COLO668 (cell line): Measurements from ENCODE around the gene BBS7.

Source experiments
- DNase-seq: peaks from one replicate; lab custom pipeline; 2025; ENCODE audit not compliant: unreplicated experiment; lab: John Stamatoyannopoulos, UW

Gene BBS7

DNA sequence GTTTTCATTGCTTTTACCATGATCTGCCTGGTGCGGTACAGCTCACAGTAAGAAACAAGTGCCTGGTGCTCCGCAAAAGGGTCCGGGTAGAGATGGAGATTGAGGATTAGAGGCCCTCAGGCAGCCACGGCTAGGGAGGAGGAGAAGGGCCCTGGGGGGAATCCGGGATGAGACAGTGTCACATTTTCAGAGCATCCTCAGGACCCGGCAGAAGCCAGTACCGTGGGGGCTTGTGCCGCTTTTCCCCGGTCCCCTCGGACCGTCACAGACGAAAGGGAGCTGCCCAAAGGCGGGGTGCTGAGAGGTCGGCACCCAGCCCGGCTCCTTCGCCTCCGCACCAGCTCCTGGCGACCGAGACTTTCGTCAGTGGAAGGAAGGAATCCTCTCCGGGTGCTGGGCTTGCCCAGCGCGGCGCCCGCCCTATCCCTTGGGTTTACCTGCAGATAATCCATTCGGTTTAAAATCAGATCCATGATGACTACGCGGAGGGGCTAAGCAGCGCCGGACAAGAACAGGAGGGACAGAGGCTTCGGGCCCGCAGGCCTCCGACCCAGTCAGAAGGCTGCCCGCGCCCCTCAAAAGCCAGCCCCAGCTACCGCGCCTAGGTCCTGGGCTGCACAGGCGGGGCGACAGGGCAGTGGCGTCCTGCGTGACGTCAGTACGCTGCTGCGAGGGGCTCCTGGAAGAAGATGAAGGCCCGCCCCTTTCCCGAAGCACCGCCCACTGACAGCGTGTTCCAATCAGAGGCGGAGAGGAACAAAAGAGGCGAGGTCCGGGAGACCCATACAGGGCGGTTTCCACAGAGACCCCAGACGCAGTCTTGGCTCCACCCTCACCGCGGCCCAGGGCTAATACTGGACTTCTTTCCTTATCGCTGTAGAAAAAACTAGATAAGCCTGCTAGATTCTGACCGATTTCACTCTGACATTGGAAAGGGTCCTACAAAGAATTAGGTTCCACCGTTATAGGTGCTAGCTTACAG is at the start of gene BBS7:
TSS of gene BBS7 (minus strand) at position 634 of the 982 bp plus-strand sequence. CDS start at position 473, 161 bp downstream.
- DNase-seq = peak; percentile 96

- DNase-seq = no peak
Measured at GRCh38 chr4:121913667-121914066, 43.4 kb upstream of the BBS7 start.

GRCh38 chr4:121908346-121908745 is 38.1 kb upstream of the BBS7 start:
- no peak for DNase-seq

- peak; percentile 29 for DNase-seq
Measured at GRCh38 chr4:121900132-121900983, 30.1 kb upstream of the BBS7 start.

DNA sequence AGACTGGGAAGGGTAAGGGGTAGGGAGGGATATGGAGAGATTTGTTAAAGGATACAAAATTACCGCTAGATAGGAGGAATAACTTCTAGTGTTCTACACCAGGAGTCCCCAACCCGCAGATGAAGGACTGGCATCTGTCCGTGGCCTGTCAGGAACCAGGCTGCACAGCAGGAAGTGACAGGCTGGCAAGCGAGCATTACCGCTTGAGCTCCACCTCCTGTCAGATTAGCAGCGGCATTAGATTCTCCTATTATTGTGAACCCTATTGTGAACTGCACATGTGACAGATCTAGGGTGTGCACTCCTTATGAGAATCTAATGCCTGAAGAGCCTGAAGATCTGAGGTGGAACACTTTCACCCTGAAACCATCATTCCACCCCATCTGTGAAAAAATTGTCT is 27.9 kb upstream of the BBS7 start:
- DNase-seq = peak; percentile 3

DNA sequence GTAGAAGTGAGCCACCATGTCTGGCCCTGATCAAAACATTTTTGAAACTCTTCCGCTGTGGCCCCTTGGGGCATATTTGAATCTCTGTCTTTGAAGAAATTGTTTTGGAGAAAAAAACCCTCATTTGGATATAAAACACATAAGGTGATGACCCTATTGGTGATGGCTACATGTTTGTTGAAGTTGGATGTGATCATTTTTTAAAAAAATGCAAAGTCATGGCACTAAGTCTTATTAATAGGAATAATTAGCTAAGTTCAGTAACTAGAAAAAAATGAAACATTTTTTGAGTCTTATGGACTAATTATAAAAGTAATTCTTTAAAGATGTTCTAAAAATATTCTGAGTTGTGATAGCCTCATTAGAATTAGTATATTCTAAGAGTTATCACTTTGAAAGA is 17.9 kb upstream of the BBS7 start:
- DNase-seq = no peak

GRCh38 chr4:121885115-121885514 is 14.8 kb upstream of the BBS7 start:
- no peak for DNase-seq

DNA sequence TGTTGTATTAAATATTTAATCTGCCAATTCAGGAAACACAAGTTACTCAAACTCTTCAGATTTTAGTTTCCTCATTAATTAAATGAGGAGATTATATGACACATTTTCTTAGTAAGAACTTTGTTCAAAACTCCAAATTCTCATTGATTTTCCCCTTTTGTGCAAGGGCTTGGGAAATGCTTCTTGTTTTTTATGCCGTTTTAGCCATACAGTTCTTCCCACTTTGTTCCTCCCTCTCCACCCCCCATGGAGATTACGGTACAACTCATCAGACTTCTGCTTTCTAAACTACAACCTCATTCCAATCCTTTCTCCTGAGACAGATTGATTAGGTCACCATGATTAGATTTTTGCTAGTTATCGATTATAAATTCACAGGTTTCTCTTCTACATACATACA is 10.9 kb upstream of the BBS7 start:
- DNase-seq = no peak

- no peak for DNase-seq
Measured at GRCh38 chr4:121879135-121879534, 8.9 kb upstream of the BBS7 start.

DNA sequence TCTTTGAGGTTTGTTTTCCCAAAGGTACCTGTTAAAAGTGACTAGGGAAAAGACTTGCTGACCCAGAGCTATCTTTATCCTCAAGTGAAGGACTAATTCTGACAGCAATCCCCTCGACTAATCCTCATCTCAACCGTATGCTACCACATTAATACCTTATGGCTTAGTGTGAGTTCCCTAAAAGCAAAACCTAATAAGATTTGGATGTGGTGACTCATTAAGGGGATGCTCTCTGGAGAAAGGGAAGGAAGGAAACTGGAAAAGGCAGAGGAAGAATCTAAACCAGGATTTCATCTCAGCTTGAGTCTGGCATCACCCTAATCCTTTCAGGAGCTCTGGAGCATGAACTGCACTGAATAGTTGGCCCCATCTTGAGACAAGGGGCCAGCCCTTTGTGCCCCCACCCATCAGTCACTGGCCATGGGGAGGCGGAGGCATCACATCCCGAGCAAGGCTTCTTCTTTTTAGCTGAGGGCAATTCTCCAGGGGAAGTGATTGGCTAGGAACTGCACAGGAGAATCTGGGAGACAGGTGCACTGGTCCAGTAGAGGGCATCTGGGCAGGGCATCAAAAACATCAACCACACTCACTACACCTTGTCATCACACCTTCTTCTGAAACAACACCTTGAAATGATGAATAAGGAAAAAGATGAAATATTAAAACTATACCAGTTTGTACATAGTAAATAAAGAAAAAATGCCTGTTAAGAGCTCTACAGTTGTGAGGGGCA is 6.9 kb upstream of the BBS7 start:
- DNase-seq = no peak

DNA sequence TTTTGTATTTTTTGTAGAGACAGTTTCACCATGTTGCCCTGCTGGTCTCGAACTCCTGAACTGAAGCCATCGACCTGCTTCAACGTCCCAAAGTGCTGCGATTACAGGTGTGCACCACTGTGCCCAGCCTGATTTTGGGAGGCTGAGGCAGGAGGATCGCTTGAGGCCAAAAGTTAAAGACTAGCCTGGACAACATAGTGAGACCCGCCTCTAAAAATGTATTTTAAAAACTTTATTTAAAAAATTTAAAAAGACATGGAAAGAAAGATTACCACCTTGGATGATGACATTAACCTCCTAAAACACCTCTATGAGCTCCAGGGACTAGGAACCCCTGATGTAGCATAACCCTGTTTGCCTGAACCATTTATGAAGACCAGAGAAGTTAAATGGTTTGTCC is 5.8 kb upstream of the BBS7 start:
- no peak for DNase-seq

GRCh38 chr4:121875652-121876051 is 5.4 kb upstream of the BBS7 start:
- no peak for DNase-seq

GRCh38 chr4:121873604-121874003 is 3.3 kb upstream of the BBS7 start:
- no peak for DNase-seq

DNA sequence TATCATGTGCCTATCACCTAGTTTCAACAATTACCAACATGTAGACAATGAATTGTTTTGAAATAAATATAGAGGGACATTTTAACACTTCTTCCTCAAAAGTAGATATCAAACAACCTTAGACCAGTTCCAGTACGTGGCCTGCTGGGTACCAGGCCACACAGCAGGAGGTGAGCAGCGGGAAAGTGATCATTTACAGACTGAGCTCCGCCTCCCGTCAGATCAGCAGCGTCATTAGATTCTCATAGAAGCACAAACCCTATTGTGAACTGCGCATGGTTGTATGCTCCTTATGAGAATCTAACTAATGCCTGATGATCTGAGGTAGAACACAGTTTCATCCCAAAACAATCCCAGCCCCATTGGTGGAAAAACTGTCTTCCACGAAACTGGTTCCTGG is 6.5 kb downstream of the BBS7 start:
- peak; percentile 2 for DNase-seq

DNA sequence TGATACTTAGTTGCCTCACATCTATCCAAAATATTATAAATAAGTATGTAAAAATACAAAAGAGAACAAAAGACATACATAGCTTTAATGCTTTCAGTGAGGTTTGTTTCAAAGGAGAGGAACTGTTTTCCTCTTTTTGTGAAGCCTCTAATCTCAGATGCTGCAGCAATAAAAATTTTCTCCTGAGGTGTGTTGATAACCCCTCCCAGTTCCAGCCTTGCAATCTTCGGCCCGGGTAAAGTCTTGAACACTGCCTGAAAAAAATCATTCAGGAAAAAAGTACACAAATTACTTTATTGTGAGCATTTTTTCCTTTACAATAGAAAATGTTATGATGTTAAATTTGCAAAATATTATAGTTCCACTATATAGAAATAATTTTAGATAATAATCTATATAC is 8.8 kb downstream of the BBS7 start:
- DNase-seq = no peak

DNA sequence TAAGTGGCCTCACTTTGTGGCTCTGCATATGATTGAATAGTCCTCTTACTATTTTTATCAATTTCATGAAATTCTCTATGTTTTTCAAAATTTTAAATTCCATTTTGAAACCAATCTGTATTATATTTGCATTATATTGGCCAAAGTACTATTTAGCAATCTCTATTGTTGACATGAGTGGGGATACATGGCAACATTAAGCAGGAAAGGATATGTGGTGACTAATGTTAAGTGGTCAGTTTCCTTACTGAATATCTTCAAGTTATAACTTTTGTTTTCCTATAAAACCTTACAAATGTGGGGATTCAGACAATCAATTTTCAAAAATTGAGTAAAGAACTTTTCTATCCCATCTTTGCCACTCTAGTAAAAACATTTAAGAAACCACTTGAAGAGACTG is 10.2 kb downstream of the BBS7 start:
- DNase-seq = no peak

GRCh38 chr4:121851354-121851753 is 18.9 kb downstream of the BBS7 start:
- no peak for DNase-seq

DNA sequence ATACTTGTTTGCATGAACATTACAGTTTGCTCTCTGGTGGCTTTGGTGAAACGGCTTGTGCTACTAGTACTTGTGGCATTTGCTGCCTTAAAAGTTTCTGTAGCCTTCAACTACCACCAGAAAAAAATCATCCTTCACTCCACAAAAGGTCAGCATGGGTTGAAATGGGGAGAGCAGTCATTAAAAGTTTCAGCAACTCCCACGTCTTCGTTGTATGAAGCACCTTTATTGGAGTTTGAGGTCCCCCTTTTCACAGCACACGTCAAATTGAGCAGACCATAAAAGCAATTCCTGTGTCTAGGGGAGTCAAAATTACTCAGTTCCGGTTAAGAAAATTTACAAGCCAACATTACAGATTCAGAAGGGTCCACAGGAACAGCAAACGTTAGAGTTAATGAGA is 23.6 kb downstream of the BBS7 start:
- no peak for DNase-seq

DNA sequence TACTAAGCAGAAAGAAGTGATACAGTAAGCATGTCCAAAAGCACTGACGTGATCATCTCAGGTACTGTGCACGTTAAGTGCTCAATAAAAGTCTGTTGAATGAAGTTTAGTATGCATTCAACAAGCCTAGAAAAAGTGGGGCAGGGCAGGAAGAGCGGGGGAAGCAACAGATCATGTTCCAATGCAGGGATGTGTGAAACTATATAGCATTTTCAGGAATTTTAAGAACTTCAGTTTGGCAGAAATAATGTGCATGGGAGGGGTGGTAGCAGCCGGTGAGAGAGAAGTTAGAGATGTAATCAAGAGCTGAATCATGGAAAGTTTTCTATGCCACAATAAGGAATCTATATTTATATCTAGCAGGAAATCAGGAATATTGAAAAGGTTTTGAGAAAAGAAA is 27.4 kb downstream of the BBS7 start:
- no peak for DNase-seq

- no peak for DNase-seq
Measured at GRCh38 chr4:121838136-121838535, 32.1 kb downstream of the BBS7 start.

GRCh38 chr4:121829511-121829910 is 40.8 kb downstream of the BBS7 start:
- DNase-seq = no peak
